HG03558 (cell line): ENCODE measurements around the gene TXNRD1.

Experiments used
- ATAC-seq: cut with Tn5 transposase; IDR thresholded peaks from one replicate; pipeline ENCODE4 v1.9.1; 2021; ENCODE audit warnings: moderate number of reproducible peaks; ENCODE audit not compliant: unreplicated experiment; ENCODE audit errors: extremely low read depth

TXNRD1 gene

DNA sequence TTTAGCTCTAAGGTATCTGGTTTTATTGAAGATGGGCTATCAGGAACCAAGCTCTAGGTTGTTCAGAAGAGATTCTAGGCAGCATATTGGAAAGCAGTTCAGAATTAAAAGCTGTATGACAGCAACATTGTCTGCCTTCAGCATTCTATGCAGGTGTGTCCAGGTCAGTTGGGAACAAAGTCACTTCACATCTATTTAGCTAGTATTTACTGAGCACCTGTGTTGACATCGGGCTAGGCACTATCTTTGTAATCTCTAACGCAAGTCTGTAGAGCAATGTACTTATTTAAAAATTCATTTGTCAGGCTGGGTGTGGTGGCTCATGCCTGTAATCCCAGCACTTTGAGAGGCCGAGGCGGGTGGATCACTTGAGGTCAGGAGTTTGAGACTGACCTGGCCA, 81.1 kb downstream of the TXNRD1 start:
- ATAC-seq: no peak

DNA sequence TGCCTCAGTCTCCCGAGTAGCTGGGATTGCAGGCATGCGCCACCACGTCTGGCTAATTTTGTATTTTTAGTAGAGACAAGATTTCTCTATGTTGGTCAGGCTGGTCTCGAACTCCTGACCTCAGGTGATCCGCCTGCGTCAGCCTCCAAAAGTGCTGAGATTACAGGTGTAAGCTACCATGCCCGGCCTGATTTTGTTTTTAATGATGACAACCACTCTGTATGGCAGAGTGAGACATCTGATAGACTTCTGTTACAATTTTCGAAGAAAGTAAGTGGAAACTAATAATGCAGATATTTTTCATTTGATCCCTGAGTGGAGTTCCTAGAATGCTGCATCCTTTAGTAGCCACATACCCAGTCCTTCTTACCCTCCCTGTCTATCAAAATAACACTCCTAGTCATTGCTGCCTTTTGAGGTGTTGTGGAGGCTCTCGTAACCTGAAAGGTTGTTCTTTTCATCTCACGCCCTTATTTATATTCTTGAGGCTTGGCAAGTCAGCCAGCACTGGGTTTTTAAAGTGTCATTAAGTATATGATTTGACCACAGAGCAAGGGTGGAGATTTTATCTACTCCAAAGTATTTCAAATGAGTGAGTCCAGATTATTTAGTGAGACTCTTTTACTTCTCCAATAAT, 82.0 kb downstream of the TXNRD1 start:
- no peak for ATAC-seq

DNA sequence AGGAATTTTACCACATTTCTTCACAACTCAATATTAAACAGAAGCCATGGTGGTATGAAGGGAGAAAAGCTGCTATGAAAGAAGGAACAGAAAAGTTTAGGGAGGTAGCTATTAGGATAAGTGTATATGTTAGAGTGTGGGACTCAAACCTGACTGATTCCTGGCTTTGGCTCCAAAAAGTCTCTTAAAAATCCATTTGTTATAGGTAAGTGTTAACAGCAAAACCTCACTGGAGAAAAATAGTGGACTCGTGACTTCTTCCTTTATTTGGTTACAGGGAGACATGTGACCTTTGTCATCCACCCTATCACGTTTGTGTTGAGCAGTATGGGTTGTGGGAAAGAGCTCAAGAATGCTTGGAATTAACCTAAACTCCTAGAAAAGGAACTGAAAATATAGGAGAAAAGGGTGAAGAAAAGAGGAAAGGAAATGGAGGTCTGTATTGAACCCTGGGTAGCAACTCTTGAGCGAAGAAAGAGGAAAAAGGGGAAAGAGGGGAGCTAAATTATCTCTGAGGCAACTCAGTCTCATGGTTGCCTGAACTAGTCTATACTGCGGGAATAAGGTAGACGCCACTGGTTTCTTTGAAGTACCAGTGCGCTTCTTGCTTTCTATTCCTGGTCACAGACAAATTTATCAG, 84.4 kb downstream of the TXNRD1 start:
- no peak for ATAC-seq

DNA sequence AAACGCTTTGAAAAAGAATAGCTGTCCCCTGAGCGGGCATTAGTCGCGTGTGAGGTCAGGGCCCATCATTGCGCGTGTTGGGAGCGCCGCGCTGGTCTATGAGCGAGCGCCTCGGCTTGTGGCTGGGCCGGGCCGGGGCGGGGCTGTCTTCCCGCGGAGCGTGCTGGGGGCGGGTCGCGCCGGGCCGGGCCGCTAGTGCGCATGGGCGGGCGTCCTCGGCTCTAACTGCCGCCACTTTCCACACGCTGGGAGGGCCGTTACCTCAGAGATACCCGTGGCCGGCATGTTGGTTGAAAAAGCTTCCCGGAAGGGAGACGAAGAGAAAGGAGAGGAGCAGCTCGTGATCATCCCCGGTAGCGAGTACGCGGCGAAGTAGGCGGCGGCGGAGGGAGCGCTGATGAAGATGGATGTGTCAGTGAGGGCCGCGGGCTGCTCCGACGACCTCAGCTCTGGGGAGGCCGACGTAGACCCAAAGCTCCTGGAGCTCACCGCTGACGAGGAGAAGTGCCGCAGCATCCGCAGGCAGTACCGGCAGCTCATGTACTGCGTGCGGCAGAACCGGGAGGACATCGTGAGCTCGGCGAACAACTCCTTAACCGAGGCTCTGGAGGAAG, 88.1 kb downstream of the TXNRD1 start, which contains the start of gene EID3:
EID3 (plus strand) TSS at position 202 of the 614 bp plus-strand sequence; CDS start at position 398, 196 bp downstream.
- ATAC-seq: peak; percentile 64

DNA sequence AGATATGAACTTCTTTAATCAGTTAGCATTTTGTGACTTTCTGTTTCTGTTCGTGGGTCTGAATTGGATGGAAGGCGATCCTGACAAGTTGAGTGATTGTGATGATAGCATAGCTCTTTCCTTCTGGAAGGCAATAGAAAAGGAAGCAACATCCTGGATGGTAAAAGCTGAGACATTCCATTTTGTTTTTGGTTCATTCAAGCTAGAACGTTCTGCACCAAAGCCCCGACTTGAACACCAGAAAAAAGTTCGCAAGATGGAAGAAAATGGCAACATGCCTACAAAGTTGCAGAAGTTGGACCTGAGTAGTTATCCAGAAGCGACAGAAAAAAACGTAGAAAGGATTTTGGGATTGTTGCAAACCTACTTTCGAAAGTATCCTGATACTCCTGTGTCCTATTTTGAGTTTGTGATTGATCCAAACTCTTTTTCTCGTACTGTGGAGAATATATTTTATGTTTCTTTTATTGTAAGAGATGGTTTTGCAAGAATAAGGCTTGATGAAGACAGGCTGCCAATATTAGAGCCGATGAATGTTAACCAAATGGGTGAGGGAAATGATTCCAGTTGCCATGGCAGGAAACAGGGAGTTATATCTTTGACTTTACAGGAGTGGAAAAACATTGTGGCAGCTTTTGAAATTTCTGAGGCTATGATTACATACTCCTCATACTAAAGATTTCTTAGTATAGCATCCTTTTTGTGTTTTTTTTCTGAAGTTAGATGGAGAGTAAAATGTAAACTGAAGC, 88.9 kb downstream of the TXNRD1 start:
- ATAC-seq: no peak

DNA sequence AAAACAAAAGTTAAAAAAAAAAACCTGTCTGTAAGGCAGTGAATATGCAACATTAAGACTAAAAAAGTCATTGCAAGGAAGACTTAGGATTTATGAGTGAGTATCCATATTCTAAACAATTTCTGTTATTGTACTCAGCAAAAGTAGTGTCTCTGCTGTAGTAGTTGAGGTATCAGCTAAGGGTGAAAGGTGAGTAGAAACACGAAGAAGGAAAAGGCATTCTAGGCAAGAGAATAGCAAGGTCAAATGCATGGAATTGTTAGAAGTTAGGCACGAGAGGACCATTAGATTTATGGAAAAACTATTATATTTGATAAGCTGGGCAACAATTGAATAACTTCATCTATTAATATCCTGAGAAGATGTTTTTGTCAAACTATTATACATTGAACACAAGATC, 89.8 kb downstream of the TXNRD1 start:
- ATAC-seq: no peak

DNA sequence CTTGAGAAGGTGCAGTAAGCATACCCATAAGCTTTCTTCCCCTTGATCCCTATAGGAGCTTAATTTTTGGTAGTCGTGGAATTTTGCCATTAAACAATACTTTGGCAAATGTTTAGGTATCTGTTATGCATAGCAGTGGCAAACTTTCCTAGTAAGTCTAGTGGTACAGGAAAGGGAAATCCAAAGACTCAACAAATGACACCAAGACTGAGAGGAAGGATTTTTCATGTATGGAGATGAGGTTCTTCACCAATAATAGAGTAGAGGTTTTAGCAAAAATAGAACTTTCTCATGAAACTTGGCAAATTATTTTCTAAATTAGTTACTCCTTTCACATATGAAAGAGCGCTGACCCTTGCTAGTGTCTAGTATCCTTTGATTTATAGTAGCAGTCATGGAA, 90.8 kb downstream of the TXNRD1 start:
- no peak for ATAC-seq

DNA sequence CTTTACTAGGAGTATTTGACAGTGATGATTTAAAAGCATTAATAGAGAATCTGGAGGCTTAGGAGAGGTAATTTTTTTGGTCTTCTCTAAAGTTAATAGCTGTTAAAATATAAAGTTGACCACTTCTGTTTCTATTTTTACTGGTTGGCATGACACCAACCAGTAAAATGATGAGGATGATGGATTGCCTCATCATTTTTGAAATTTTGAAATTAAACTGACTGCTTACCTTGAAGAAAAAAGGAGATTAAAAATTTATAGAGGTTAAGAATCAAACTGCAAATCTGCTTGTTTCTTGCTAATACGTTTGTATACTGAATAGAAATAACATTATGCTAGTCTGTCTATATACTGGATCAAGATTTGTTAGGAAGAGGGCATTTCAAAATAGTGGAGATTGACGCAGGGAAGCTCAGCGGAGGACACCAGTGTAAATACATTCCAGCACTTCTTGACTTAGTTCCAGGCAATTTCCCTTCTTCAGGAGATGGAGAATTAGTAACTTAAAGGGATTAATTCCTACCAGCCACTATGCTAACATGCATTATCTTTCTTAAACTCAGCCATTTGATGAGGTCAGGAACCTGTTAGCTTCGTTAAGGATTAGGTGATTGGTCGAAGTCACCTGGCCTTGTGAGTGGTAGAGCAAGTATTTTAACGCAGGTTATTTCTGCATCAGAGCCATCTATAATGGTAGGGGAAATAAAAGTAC, 91.5 kb downstream of the TXNRD1 start:
- no peak for ATAC-seq

DNA sequence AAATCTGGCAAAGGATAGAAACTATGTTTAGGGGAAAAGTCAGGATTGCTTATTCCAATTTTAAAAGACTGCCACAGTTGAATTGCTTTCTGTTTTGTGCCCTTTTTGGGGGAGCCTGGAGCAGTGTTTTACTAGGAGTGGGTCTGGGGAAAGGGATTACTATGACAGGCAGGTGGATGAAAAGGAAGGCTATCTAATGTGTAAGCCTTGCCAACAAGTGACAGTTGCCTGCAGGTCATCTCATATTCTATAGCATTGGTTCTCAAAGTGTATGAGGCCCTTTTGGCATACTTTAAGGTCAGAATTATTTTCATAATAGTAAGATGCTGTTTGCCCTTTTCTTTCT, 92.0 kb downstream of the TXNRD1 start:
- no peak for ATAC-seq

DNA sequence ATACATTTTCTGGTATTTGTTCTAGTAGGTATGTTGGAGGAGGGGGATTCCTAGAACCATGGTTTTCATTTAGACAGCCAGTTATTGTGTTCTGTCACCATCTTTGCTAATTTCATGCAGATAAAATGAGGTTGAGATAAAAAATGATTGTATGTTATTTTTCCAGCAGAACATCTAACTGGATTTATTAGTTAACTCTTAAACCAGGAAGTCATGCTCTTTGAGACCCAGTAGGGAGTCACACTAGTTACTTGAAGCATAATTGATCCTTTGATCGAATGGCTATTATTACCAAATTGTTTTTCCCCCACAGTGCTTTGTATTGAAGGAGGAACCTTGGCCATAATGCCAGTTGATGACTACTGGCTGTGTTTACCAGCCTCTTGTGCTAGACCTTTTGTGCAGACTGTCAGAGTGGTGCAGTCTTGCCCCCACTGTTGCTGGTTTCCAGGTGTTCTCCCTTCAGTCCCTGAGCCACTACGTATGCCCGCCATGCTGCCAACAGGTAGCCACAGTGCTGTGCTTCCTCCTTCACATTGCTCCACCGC, 93.9 kb downstream of the TXNRD1 start:
- no peak for ATAC-seq

DNA sequence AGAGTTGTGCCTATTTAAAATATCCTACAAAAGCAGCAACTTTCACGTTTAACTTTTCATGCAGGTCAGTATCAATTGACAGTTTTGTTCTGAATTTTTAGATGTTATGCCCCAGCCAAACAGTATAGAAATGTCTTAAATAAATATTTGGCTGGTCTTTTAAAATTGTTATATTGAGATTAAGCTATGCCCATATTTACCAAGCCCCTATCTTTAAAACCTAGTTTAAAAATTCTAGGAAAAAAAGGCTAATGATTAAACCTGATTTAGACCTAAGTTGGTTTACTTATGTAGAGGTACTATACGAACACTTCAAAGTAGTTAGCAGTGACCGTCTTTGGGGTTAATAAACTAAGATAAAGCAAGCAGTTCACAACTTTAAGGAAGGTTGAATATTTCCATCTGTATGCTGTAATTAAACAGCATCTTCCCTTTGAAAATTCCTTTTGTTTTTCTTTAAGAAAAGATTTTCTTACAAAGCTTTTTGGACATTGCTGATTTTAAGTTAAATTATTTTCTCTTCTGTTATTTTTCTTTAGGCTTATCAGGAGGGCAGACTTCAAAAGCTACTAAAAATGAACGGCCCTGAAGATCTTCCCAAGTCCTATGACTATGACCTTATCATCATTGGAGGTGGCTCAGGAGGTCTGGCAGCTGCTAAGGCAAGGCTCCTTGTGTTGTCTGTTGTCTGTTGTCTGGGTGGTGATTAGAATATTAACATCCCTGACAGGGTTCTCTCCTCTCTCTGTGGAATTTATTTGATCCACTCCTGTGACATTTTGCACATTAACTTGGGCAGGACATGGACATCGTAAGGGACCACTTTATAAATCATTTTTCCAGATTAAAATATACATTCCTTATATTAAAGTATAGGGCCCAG, 95.4 kb downstream of the TXNRD1 start:
- no peak for ATAC-seq

DNA sequence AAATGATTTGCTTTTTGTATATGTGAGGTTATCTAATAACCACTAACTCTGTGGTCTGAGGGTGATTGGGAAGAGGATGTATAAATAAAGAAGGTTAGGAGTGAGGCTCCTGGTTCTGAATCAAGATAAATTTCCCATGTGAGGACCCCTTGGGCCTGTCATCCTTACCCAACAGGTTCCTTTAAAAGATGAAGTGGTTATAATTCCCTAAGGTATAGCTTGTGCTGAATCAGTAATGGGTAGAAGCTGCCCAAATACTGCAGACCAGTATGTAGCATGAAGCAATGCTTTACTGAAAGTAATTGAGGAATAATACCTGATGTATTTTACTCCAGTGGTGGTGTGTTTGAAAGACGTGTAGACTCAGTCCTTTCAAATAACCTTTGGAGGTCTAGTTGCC, 96.6 kb downstream of the TXNRD1 start:
- ATAC-seq: no peak

DNA sequence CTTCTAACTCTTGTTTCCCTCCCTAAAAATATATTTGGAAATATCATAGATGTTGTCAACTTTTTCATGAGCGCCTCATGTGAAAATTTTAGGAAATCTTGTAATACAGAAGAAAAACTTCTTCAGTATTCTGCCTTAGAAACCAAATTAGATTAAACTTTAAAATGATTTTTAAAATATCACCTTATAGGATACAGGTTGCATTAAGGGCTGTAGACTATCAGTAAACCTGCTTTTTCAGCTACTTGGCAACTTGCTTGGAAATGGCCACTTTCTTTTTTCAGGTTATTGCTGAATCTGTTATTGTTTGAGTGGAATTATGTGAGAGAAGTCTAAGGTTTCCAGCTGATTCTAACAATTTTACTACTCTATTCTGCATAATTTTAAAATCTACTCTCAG, 97.1 kb downstream of the TXNRD1 start:
- ATAC-seq: no peak

DNA sequence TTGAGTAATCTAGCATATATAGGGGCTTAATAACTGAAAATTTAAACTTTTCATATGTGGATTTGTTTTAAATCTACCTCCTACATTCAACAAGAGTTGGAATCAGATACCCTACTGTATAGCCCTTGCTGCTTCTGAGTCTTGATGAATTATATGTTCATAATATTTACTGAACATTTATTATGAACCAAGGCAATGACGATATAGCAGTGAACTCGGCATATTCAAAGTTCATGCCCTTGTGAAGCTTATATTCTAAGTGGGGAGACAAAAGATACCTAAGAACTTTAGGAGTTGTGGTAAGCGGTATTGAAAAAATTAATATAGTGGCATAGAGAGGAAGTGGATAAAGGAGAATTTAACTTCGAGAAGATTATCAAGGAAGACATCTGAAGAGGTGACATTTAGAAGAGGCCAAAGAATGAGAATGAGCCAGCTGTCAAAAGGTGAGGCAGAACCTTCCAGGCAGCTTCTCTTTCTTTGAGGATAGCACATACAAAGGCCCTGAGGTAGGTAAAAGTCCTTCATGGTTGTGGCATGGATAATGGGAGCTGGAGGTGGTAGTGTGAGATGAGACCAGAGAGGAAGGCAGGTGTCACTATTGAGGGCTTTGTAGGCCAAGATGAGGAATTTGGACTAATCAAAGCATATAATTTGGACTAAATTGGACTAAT, 98.1 kb downstream of the TXNRD1 start:
- ATAC-seq: no peak

DNA sequence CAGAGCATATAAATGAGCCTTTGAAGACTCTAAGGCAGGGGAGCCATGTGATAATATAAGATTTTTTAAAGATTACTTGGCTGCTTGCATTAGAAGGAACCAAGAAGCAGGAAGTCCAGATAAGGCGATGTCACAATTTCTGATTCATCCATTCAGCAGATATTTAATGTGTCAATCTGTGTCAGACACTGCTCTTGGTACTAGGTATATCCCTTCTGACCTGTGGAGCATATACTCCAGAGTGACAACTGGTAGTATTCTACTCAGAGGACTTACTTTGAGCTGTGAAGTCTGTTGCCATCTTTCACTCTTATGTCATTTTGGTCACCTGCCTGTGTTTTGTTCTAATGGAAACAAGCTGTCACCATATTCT, 98.6 kb downstream of the TXNRD1 start:
- ATAC-seq: no peak

DNA sequence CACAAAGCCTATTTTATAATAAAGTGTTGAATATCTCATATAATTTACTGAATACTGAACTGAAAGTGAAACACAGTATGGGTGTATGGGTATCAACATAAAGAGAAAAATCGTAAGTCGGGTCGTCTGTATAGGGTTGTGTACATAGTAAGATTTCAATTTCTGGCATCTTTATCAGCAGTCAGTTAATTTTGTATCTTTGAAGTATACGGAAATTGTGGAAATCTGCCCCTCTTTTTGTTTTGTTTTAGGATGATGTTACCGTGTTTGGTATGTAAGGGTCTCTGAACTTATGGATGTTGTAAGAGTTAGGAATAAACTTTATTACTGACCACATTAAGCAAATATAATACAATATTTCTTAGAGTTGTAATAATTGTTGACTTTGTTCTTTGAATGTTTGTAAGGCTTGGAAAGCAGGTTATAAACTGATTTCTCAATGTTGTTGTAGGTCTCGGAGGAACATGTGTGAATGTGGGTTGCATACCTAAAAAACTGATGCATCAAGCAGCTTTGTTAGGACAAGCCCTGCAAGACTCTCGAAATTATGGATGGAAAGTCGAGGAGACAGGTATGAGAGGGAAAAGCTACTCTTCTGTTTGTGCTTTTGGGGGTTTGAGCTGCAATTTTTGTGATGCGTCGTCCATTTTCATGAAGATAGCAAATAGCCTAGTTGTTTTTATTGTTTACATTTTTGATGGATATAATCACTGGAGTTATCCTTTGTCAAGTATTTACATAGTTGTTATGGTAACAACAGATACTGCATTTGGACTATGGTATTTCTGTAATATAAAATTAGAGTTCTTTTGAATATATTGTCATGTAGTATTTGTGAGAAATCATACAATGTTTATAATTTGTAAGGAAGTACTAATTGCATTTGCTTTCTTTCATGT, 100.0 kb downstream of the TXNRD1 start:
- ATAC-seq: no peak

DNA sequence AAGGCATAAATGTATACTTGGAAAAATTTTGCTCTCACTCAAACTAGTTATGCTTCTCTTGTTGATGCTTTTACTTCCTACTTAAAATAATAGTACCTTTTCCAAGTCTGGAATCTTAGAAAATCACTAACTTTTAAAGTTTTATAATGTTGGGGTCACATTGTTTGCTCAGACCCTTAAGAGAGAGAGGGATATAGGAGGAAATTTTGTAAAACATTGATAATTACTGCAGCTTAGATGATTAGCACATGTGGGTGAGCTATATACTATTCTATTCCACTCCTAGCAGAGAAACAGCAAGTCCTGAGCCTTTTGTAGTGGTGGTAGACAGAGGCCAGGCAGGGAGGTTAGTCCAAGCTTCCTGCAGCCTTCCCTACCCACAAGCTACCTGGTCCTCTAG, 101.4 kb downstream of the TXNRD1 start:
- no peak for ATAC-seq
